GM12878 (cell line): Measurements from ENCODE around the gene FOXO3. TPM values are rescaled to one million over a fixed set of nuclear protein-coding genes. Genes with fewer than 3 reads are reported as not detected.

Source experiments
- ATAC-seq: fragments of 200-7000 bp; cut with Tn5 transposase; 3 replicates; pipeline ENCODE4 v1.9.1; 2020; ENCODE audit warnings: mild to moderate bottlenecking, moderate library complexity
- BruUV-seq: library from RNA; stranded (reverse); fragments of 400-500 nt; replicated peaks from 2 replicates; lab custom pipeline; 2021; lab: Mats Ljungman, UMichigan
- CTCF ChIA-PET: fragments of 300-600 bp; sonication (Branson Sonifier 250); formaldehyde crosslinking; extraction: SDS; loops from one replicate; lab custom pipeline; 2021; ENCODE audit warnings: inconsistent platforms; lab: Yijun Ruan, JAX
- POLR2A ChIA-PET: fragments of 350-600 bp; formaldehyde crosslinking; extraction: SDS; loops from one replicate; lab custom pipeline; 2021; ENCODE audit warnings: inconsistent platforms; lab: Charles Lee
- RAD21 ChIA-PET: fragments of 300-600 bp; sonication (Branson Sonifier 250); formaldehyde crosslinking; loops from one replicate; lab custom pipeline; 2023; ENCODE audit warnings: antibody characterized with exemption; ENCODE audit not compliant: unreplicated experiment; lab: Charles Lee
- SMC1A ChIA-PET: fragments of 300-600 bp; sonication (Branson Sonifier 250); formaldehyde crosslinking; loops from one replicate; lab custom pipeline; 2023; ENCODE audit not compliant: unreplicated experiment, uncharacterized antibody; lab: Charles Lee
- DNase-seq: peaks from one replicate; pipeline ENCODE4 v3.0.0-alpha.2; 2011; ENCODE audit warnings: low read depth, low spot score
- FAIRE-seq: peaks from 3 replicates; lab custom pipeline; 2011; peaks lifted over from hg19 to GRCh38; lab: Jason Lieb, UNC
- H2AFZ ChIP-seq: 2 replicates; pipeline ENCODE4 v1.6.0; 2011; ENCODE audit warnings: low read depth, low read length, control low read depth; ENCODE audit not compliant: control insufficient read depth
- H3K27ac ChIP-seq: 2 replicates; pipeline ENCODE4 v1.5.1; 2011; ENCODE audit warnings: control low read depth; ENCODE audit not compliant: control insufficient read depth, insufficient read depth
- H3K27me3 ChIP-seq, 2 experiments: replicated peaks in 1 of 2; 2 replicates each; pipeline versions ENCODE4 v1.6.0 to v1.6.1; 2011; ENCODE audit warnings: low read length in 1 of 2; ENCODE audit not compliant: control insufficient read depth in 2 of 2, insufficient read depth in 2 of 2
- H3K36me3 ChIP-seq, 2 experiments: 2 replicates each; pipeline ENCODE4 v1.5.1; 2011; ENCODE audit warnings: low read length in 1 of 2; ENCODE audit not compliant: control insufficient read depth in 2 of 2, insufficient read depth in 2 of 2
- H3K4me1 ChIP-seq: 2 replicates; pipeline ENCODE4 v1.6.1; 2011; ENCODE audit warnings: mild to moderate bottlenecking, low read length, moderate library complexity, mixed read lengths; ENCODE audit not compliant: control insufficient read depth, insufficient read depth
- H3K4me2 ChIP-seq: 2 replicates; pipeline ENCODE4 v1.6.0; 2011; ENCODE audit warnings: control low read depth; ENCODE audit not compliant: control insufficient read depth, insufficient read depth
- H3K4me3 ChIP-seq: fragments of 200-600 bp; sonication (generic); 2 replicates; pipeline ENCODE4 v1.5.1; 2016
- H3K79me2 ChIP-seq: 2 replicates; pipeline ENCODE4 v1.6.0; 2011; ENCODE audit warnings: low read length; ENCODE audit not compliant: control insufficient read depth, insufficient read depth
- H3K9ac ChIP-seq: 2 replicates; pipeline ENCODE4 v1.8.0; 2011; ENCODE audit warnings: low read length, control low read depth, mixed read lengths; ENCODE audit not compliant: control insufficient read depth, insufficient read depth
- H3K9me3 ChIP-seq: replicated peaks from 3 replicates; pipeline ENCODE4 v1.5.1; 2011; ENCODE audit warnings: mild to moderate bottlenecking, low read length; ENCODE audit not compliant: control insufficient read depth, insufficient read depth
- H4K20me1 ChIP-seq: 2 replicates; pipeline ENCODE4 v1.6.0; 2011; ENCODE audit not compliant: control insufficient read depth, insufficient read depth
- BACH1 ChIP-seq: fragments of 450-650 bp; IDR thresholded peaks from 2 replicates; pipeline ENCODE4 v1.6.1; 2017; ENCODE audit warnings: mild to moderate bottlenecking, borderline replicate concordance
- CREM ChIP-seq: IDR thresholded peaks from 2 replicates; pipeline ENCODE4 v1.6.1; 2014; ENCODE audit warnings: antibody characterized with exemption, low read depth
- DPF2 ChIP-seq: fragments of 450-650 bp; IDR thresholded peaks from 2 replicates; pipeline ENCODE4 v1.6.1; 2017; ENCODE audit warnings: mild to moderate bottlenecking
- HDGF ChIP-seq: fragments of 450-650 bp; IDR thresholded peaks from 2 replicates; pipeline ENCODE4 v1.6.1; 2016; ENCODE audit warnings: antibody characterized with exemption
- KLF5 ChIP-seq: fragments of 450-650 bp; IDR thresholded peaks from 2 replicates; pipeline ENCODE4 v1.6.1; 2014; ENCODE audit warnings: mild to moderate bottlenecking; ENCODE audit not compliant: partially characterized antibody
- MAX ChIP-seq: IDR thresholded peaks from 2 replicates; pipeline ENCODE4 v1.6.1; 2012; ENCODE audit warnings: low read depth, low read length, improper control_type of control experiment
- MYB ChIP-seq: fragments of 150-350 bp; IDR thresholded peaks from 2 replicates; pipeline ENCODE4 v1.6.1; 2014; ENCODE audit warnings: mild to moderate bottlenecking, low read depth, low read length, borderline replicate concordance
- MYC ChIP-seq: IDR thresholded peaks from 2 replicates; pipeline ENCODE4 v1.6.1; 2011; ENCODE audit warnings: mild to moderate bottlenecking, low read length, moderate library complexity, inconsistent platforms; ENCODE audit not compliant: insufficient read depth, insufficient replicate concordance, insufficient read length, severe bottlenecking
- NR2F1 ChIP-seq: fragments of 450-650 bp; conservative IDR thresholded peaks from 2 replicates; pipeline ENCODE4 v1.6.1; 2017; ENCODE audit warnings: mild to moderate bottlenecking
- PKNOX1 ChIP-seq: fragments of 450-650 bp; IDR thresholded peaks from 2 replicates; pipeline ENCODE4 v1.6.1; 2016; ENCODE audit warnings: mild to moderate bottlenecking
- POLR2AphosphoS5 ChIP-seq: IDR thresholded peaks from 2 replicates; pipeline ENCODE4 v1.6.1; 2011; ENCODE audit warnings: mild to moderate bottlenecking, low read length, inconsistent platforms
- POU2F2 ChIP-seq: IDR thresholded peaks from 3 replicates; pipeline ENCODE4 v1.6.1; 2011; ENCODE audit warnings: low read depth, mild to moderate bottlenecking, low read length, borderline replicate concordance
- PRDM15 ChIP-seq: fragments of 450-650 bp; formaldehyde crosslinking; IDR thresholded peaks from 2 replicates; pipeline ENCODE4 v1.4.0; 2020; ENCODE audit warnings: mild to moderate bottlenecking, moderate library complexity
- TCF3 ChIP-seq: IDR thresholded peaks from 2 replicates; pipeline ENCODE4 v1.6.1; 2012; ENCODE audit warnings: low read depth, mild to moderate bottlenecking, low read length, borderline replicate concordance; ENCODE audit not compliant: insufficient read depth
- ZNF622 ChIP-seq: fragments of 450-650 bp; IDR thresholded peaks from 2 replicates; pipeline ENCODE4 v1.6.1; 2017; ENCODE audit warnings: mild to moderate bottlenecking, inconsistent platforms
- WGBS: methylation state at CpG from one replicate; pipeline ENCODE4 v1.1.6; 2016; ENCODE audit warnings: low lambda C conversion rate; ENCODE audit not compliant: insufficient replicate concordance, insufficient coverage; ENCODE audit errors: missing lambda C conversion rate; 5-methylcytosine and 5-hydroxymethylcytosine counted together
- in situ Hi-C: fragments of 300-500 bp; cut with MboI; formaldehyde crosslinking; loops from 9 replicates; pipeline ENCODE4 v1.14.3; 2018; ENCODE audit warnings: mixed read lengths
- intact Hi-C: fragments of 100-400 bp; cut with micrococcal nuclease; formaldehyde crosslinking; loops from one replicate; pipeline ENCODE4 v1.14.2; 2022; ENCODE audit not compliant: unreplicated experiment
- polyA plus RNA-seq, 11 experiments: library from polyadenylated mRNA; depleted of rRNA in 4 of 11; unstranded in 6 of 11; stranded (reverse) in 5 of 11; fragments of >200 nt; fragmentation: Nextera tagmentation in 4 of 11; fragmentation: Illumina TruSeq in 1 of 11; extraction: Ambion mirVana in 4 of 11; extraction: Trizol in 1 of 11; gene quantifications; 1 replicate in 1 of 11; 2 replicates in 10 of 11; pipeline versions ENCODE4 v1.2.1 to v1.2.3, GENCODE V29; 2011 to 2016; ENCODE audit warnings: inconsistent platforms in 2 of 11, missing spikeins in 2 of 11, low read depth in 1 of 11
- total RNA-seq, 4 experiments: library from RNA; depleted of rRNA in 3 of 4; stranded (reverse); fragments of >200 nt in 3 of 4; fragmentation: Illumina TruSeq in 1 of 4; extraction: Trizol in 1 of 4; gene quantifications; 2 replicates each; pipeline versions ENCODE4 v1.2.1 to v1.2.3, GENCODE V29; 2013 to 2021

The FOXO3 gene
- total and polyA plus RNA-seq, 10 of the 15 experiments (the other 5 are each of a cell fraction or from before 2014, with no cell fraction given): 0.82 to 4.5 (median 1.7) TPM

- TF ChIP-seq NR2F1: no peak
- no peak for TF ChIP-seq DPF2
- TF ChIP-seq MYC: no peak
- TF ChIP-seq KLF5: no peak
- no peak for TF ChIP-seq MAX
- no peak for TF ChIP-seq ZNF622
- TF ChIP-seq POU2F2: no peak
- no peak for TF ChIP-seq PKNOX1
- TF ChIP-seq BACH1: no peak
- TF ChIP-seq TCF3: no peak
- TF ChIP-seq CREM: no peak
- no peak for TF ChIP-seq MYB
- TF ChIP-seq POLR2AphosphoS5: no peak
- TF ChIP-seq HDGF: no peak
- no peak for TF ChIP-seq PRDM15 (CRISPR knock-in tag)
- ATAC-seq (no peak), FAIRE-seq (no peak), DNase-seq (no peak)
- no peaks in the 10 kb centered on the region for H4K20me1 ChIP-seq
- no peaks in the 10 kb centered on the region for H3K27me3 ChIP-seq
- no peak overlapping the region for H3K4me2 ChIP-seq
- CTCF ChIA-PET: no interaction called here
- no peak overlapping the region for H3K4me3 ChIP-seq
- H3K9ac ChIP-seq: no peak overlapping the region
- RAD21 ChIA-PET: no interaction called here
- peaks cover 12% of the 10 kb centered on the region; the same call in 1 of the 2 replicates for H3K4me1 ChIP-seq
- no peak overlapping the region for H3K27ac ChIP-seq
- WGBS: 100% methylated on average over 1 of the region's 1 CpG
- H3K79me2 ChIP-seq: peaks cover 24% of the 10 kb centered on the region
- no TSS peak for BruUV-seq
- no peak overlapping the region for H2AFZ ChIP-seq
- SMC1A ChIA-PET: interaction anchor here (0.7 kb wide), 1 partner anchor 10 kb away, joined by 3 read pairs; no protein-coding TSS in a partner anchor
- no peaks in the 10 kb centered on the region for H3K36me3 ChIP-seq
- POLR2A ChIA-PET: interaction anchor here (0.6 kb wide), 1 partner anchor 11 kb away, joined by 3 read pairs; no protein-coding TSS in a partner anchor
- no peaks in the 10 kb centered on the region for H3K9me3 ChIP-seq
- in situ Hi-C loops (no loop called here), intact Hi-C loops (no loop called here)
These were observed 72.7 kb downstream of the FOXO3 start for GRCh38 chr6:108633436-108633835.
